Activated naive CD8-positive, alpha-beta T cell treated with anti-CD3 and anti-CD28 coated beads, Interleukin-2, amount 10 ng/mL, durations not matched to agents 7 days and 5 days (primary cell): ENCODE measurements around the gene FBN1. TPM values are rescaled to one million over a fixed set of nuclear protein-coding genes. Genes with fewer than 3 reads are reported as not detected.

Experiments used
- ATAC-seq: fragments of 150-1000 bp; cut with Tn5 transposase; one replicate; pipeline ENCODE4 v1.10.0; 2021; ENCODE audit warnings: low read depth, moderate library complexity
- POLR2A ChIA-PET: fragments of 350-600 bp; sonication (Branson Sonifier 250); formaldehyde crosslinking; loops from one replicate; lab custom pipeline; 2021; ENCODE audit warnings: antibody characterized with exemption; lab: Charles Lee
- DNase-seq: peaks from one replicate; pipeline ENCODE4 v3.0.0; 2021
- H3K27ac Mint-ChIP-seq: one replicate; pipeline ENCODE4 v1.8.0; 2022; ENCODE audit warnings: mild to moderate bottlenecking, mixed read lengths
- H3K27me3 Mint-ChIP-seq: one replicate; pipeline ENCODE4 v1.8.0; 2022; ENCODE audit warnings: mild to moderate bottlenecking, moderate library complexity, mixed read lengths
- H3K36me3 Mint-ChIP-seq: one replicate; pipeline ENCODE4 v1.8.0; 2021; ENCODE audit warnings: mild to moderate bottlenecking, mixed read lengths
- H3K4me1 Mint-ChIP-seq: one replicate; pipeline ENCODE4 v1.8.0; 2021; ENCODE audit warnings: mixed read lengths
- H3K4me3 Mint-ChIP-seq: one replicate; pipeline ENCODE4 v1.8.0; 2022; ENCODE audit warnings: mild to moderate bottlenecking, moderate library complexity, mixed read lengths
- H3K9me3 Mint-ChIP-seq: one replicate; pipeline ENCODE4 v1.8.0; 2021; ENCODE audit warnings: mixed read lengths
- total RNA-seq, 2 experiments: library from RNA; stranded (reverse); gene quantifications; one replicate each; pipeline ENCODE4 v1.2.3, GENCODE V29; 2021

Gene FBN1
- total RNA-seq, 2 experiments from 2014 or later: 0.43 to 0.75 TPM

DNA sequence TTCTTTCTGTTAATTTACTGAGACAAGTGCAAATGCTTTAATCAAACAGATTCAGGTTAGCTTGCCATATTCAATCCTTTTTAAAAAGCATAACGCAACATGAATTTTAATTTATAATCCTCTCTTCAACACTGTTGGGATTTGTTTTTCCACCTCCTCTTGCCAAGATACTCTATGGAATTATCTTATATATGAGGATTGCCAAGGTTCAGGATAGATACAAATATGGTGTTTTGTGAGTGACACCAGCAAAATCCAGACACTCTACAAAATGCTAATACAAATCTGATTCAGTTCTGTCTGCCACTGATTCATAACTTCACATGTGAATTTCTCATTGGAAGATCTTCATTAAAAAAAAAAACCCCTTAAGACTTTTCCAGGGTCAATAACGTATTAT lies 104.8 kb downstream of the FBN1 start:
- Mint-ChIP-seq H3K36me3 (no peaks in the 10 kb centered on the region), H3K9me3 (no peaks in the 10 kb centered on the region), H3K4me3 (no peak overlapping the region), H3K27me3 (peaks cover 11% of the 10 kb centered on the region), H3K4me1 (no peaks in the 10 kb centered on the region), H3K27ac (no peak overlapping the region)
- POLR2A ChIA-PET: no interaction called here
- DNase-seq (no peak), ATAC-seq (no peak)

DNA sequence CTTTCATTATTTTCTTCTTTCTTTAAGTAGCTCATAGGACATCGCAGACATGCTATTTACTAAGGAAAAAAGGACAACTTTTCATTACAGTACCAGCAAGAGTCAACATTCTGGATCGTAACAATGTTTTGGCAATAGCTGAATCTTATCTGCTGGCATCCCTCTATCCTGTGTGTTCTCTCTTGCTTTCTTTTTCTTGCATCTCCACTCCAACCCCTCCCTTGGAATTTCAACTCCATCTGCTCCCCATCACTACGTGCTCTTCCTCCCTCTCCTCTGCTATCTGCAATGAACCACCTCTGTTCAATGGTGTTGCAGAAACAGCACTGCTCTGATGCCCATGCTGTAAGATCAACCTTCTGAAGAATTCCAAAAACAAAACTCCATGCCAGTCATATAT lies 106.6 kb downstream of the FBN1 start:
- no peaks in the 10 kb centered on the region for H3K4me1 Mint-ChIP-seq
- H3K27me3 Mint-ChIP-seq: peaks cover 11% of the 10 kb centered on the region
- ATAC-seq: no peak
- H3K4me3 Mint-ChIP-seq: no peak overlapping the region
- H3K9me3 Mint-ChIP-seq: no peaks in the 10 kb centered on the region
- POLR2A ChIA-PET: no interaction called here
- H3K36me3 Mint-ChIP-seq: no peaks in the 10 kb centered on the region
- no peak overlapping the region for H3K27ac Mint-ChIP-seq
- no peak for DNase-seq

DNA sequence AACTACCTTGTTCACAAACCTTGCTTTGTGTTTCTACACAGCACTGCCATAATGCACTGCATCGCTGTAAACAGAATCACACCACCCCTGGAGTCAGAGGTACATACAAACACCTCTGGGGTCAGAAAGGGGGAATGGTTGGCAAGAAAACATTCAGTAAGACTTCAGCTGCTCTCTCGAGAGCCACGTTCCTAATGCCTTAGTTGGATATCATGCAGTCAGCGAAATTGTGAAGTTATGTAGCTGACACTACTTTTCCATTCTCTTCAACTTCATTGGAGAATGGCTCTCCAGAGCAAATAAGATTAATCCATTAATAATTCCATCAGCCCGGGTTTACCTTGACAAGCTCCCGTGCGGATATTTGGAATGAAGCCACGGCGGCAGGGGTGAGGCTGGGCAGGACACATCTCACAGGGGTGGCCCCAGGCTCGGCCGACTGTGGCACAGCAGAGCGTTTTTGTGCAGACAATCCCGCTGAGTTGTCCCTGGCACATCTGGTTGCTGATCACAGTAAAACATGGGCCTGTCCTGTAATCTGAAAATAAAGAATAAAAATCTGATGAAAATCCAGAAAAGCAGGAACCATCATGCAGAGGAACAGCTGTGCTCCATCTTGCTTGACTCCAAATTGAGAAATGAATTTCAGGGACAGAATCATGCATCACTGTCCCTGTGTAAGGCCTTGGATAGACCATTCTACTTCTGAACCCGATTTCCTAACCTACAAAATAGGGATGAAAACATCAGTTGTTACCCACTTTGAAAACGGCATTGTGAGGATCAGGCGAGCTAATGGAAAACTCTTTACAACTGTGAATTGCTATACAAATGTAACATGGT lies 108.0 kb downstream of the FBN1 start:
- no peak overlapping the region for H3K4me3 Mint-ChIP-seq
- no peaks in the 10 kb centered on the region for H3K4me1 Mint-ChIP-seq
- H3K9me3 Mint-ChIP-seq: no peaks in the 10 kb centered on the region
- DNase-seq (no peak), ATAC-seq (no peak)
- H3K27ac Mint-ChIP-seq: no peak overlapping the region
- H3K27me3 Mint-ChIP-seq: peaks cover 10% of the 10 kb centered on the region
- POLR2A ChIA-PET: no interaction called here
- no peaks in the 10 kb centered on the region for H3K36me3 Mint-ChIP-seq

DNA sequence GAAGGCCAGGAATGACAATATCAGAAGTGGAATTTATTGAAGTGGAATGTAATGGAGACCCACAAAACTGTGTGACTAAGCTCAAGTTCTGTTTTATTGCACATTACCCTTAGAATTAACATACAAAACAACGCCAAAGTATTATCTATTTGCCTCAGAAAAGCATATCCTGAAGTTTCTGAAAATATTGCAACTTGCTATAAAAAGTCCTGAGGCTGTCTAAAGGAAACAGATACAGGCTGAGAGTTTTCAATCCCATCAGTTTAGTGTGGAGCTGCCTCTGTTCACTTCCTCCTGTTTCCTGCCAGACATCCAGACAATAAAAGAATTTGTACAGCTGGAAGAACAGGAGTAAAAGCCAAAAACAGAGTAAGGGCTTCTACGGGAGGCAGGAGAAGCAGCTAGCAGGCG lies 108.8 kb downstream of the FBN1 start:
- Mint-ChIP-seq H3K36me3 (no peaks in the 10 kb centered on the region), H3K27me3 (peaks cover 5% of the 10 kb centered on the region), H3K4me1 (no peaks in the 10 kb centered on the region), H3K9me3 (no peaks in the 10 kb centered on the region), H3K4me3 (no peak overlapping the region), H3K27ac (no peak overlapping the region)
- POLR2A ChIA-PET: no interaction called here
- DNase-seq (no peak), ATAC-seq (no peak)

DNA sequence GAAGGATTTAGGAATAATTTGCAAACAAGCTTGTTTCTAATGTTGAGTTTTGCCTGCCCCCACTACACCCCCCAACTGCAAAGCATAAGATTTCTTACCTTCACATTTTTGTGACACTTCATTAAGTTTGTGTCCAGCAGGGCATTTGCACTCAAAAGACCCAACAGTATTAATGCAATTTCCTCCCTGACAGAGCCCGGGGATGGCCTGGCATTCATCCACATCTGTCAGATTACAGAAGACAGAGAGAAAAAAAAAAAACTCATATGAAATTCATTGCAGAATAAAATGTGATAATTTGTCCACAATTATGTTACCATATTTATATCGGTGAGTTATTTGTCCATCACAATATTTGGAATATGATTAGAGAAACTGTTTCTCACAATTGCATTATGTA lies 111.5 kb downstream of the FBN1 start:
- H3K4me1 Mint-ChIP-seq: no peaks in the 10 kb centered on the region
- no peak for ATAC-seq

DNA sequence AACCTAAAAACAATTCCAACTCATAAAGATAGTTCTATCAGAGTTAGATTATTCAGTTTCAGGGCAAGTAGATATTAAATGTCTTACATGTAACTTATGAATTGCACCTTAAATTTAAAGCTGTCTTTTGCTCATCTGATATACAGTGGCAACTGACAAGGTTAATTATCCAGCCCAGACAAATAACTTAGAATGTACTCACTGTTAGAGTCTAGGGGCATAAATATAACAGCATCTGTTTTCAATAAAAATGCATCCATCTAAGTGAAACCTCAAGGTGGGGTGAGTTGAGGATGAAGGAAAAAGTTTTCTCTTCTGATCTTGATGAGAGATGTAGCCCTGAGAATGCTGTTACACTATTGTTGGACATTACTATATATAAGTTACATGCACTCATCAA lies 112.6 kb downstream of the FBN1 start:
- Mint-ChIP-seq H3K4me1 (no peaks in the 10 kb centered on the region), H3K27me3 (no peaks in the 10 kb centered on the region), H3K9me3 (no peaks in the 10 kb centered on the region), H3K27ac (no peak overlapping the region), H3K36me3 (no peaks in the 10 kb centered on the region), H3K4me3 (no peak overlapping the region)
- ATAC-seq (no peak), DNase-seq (no peak)
- POLR2A ChIA-PET: no interaction called here

More for the DNA sequence above, 111.5 kb downstream of the FBN1 start:
- POLR2A ChIA-PET: no interaction called here
- peaks cover under 1% of the 10 kb centered on the region for H3K27me3 Mint-ChIP-seq
- H3K4me3 Mint-ChIP-seq: no peak overlapping the region
- DNase-seq: no peak
- no peaks in the 10 kb centered on the region for H3K36me3 Mint-ChIP-seq
- H3K9me3 Mint-ChIP-seq: no peaks in the 10 kb centered on the region
- no peak overlapping the region for H3K27ac Mint-ChIP-seq

DNA sequence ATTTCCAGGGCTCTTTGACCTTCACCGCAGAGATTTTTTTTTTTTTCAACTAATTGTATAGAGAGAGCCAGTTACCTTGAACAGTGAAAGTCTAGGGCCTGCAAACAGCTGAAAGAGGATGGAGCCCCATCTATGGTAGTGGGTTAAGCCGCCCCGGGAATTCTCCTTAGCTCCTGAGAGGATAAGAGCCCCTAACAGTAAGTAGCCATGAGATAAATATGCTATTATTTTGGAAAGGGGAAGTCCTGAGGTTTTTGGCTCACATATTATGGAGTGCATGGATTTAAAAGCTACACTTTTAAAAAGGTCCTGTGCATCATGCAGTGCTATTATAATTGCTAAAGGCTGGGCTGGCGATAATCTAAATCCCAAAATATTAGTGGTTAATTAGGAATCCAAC lies 115.0 kb downstream of the FBN1 start:
- no peak overlapping the region for H3K27ac Mint-ChIP-seq
- no peak for ATAC-seq
- POLR2A ChIA-PET: no interaction called here
- H3K27me3 Mint-ChIP-seq: no peaks in the 10 kb centered on the region
- no peaks in the 10 kb centered on the region for H3K4me1 Mint-ChIP-seq
- DNase-seq: no peak
- no peak overlapping the region for H3K4me3 Mint-ChIP-seq
- H3K36me3 Mint-ChIP-seq: no peaks in the 10 kb centered on the region
- H3K9me3 Mint-ChIP-seq: no peaks in the 10 kb centered on the region

DNA sequence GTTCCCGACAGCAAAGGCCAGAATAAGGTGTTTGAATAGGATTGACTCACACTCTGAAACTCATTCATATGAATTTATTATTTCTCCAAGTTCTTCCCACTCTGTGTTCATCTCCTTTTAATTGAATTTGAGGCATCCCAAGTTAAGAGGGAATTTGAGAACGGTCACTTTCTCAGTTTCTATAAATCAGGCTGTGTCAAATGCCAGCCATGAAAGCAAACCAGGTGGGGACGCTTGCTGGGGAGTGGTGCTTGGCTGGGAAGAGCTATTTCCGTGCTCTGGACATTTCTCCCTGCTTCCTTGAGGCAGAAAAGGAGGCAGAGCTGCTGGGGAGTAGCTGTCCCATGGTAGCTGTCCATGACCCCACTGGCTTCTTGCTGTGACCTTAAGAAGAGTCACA lies 116.6 kb downstream of the FBN1 start:
- POLR2A ChIA-PET: no interaction called here
- H3K9me3 Mint-ChIP-seq: no peaks in the 10 kb centered on the region
- H3K36me3 Mint-ChIP-seq: no peaks in the 10 kb centered on the region
- no peaks in the 10 kb centered on the region for H3K27me3 Mint-ChIP-seq
- no peak for ATAC-seq
- H3K4me3 Mint-ChIP-seq: no peak overlapping the region
- no peaks in the 10 kb centered on the region for H3K4me1 Mint-ChIP-seq
- DNase-seq: no peak
- no peak overlapping the region for H3K27ac Mint-ChIP-seq

DNA sequence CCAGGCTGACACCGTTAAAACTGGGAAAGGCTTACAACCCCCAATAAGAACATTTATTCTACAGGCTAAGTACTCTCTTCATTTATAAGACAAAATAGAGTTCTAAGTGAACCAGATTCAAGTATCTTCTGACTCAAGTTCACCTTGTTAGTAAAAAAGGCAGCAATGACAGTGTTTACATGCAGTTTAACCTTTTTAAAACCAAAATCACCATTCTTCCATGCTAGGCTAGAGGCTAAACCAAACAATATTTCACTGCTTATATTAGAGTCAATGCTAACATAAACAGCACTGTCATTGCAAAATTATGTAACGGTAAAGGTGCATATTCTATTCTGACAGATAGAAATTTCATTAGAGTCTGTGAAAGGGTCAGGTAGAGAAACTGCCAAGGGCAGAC lies 118.0 kb downstream of the FBN1 start:
- Mint-ChIP-seq H3K9me3 (no peaks in the 10 kb centered on the region), H3K27ac (no peak overlapping the region), H3K4me3 (no peak overlapping the region), H3K27me3 (no peaks in the 10 kb centered on the region), H3K36me3 (no peaks in the 10 kb centered on the region), H3K4me1 (no peaks in the 10 kb centered on the region)
- DNase-seq: no peak
- POLR2A ChIA-PET: no interaction called here
- no peak for ATAC-seq

DNA sequence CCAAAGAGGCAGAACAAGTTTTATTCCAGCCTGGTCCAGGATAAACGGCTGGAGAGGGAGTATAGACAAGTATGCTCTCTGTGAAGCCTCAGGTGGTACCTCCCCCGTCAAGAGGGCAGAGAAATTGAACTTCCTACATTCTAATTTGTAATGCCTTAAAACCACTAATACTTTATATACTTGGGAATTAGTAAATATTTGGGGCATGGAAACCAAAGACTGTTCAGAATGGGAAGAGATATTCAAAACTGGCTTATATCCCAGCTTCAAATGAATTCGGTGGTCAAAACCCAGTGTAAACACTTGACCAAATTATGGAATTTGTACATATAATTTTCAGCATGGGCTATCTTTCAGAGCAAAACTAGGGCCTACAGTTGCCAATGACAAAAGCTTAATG lies 122.6 kb downstream of the FBN1 start:
- no peaks in the 10 kb centered on the region for H3K36me3 Mint-ChIP-seq

DNA sequence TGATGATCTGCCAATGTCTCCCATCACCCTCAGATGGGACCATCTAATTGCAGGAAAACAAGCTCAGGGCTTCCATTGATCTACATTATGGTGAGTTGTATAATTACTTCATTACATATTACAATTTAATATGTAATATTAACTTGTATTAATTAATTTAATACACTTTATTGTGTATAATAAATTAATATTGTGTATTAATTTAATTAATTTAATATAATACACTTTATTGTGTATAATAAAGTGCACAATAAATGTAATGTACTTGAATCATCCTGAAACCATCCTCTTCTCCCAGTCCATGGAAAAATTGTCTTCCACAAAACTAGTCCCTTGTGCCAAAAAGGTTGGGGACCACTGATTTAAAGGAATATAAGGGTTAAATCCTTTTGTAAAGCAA lies 123.4 kb downstream of the FBN1 start:
- POLR2A ChIA-PET: no interaction called here
- Mint-ChIP-seq H3K27ac (no peak overlapping the region), H3K36me3 (no peaks in the 10 kb centered on the region), H3K27me3 (no peaks in the 10 kb centered on the region), H3K4me1 (no peaks in the 10 kb centered on the region), H3K4me3 (no peak overlapping the region), H3K9me3 (no peaks in the 10 kb centered on the region)
- no peak for DNase-seq
- ATAC-seq: no peak

More for the DNA sequence above, 122.6 kb downstream of the FBN1 start:
- no peak for DNase-seq
- no peak overlapping the region for H3K4me3 Mint-ChIP-seq
- H3K4me1 Mint-ChIP-seq: no peaks in the 10 kb centered on the region
- POLR2A ChIA-PET: no interaction called here
- H3K9me3 Mint-ChIP-seq: no peaks in the 10 kb centered on the region
- no peak overlapping the region for H3K27ac Mint-ChIP-seq
- ATAC-seq: no peak
- no peaks in the 10 kb centered on the region for H3K27me3 Mint-ChIP-seq

DNA sequence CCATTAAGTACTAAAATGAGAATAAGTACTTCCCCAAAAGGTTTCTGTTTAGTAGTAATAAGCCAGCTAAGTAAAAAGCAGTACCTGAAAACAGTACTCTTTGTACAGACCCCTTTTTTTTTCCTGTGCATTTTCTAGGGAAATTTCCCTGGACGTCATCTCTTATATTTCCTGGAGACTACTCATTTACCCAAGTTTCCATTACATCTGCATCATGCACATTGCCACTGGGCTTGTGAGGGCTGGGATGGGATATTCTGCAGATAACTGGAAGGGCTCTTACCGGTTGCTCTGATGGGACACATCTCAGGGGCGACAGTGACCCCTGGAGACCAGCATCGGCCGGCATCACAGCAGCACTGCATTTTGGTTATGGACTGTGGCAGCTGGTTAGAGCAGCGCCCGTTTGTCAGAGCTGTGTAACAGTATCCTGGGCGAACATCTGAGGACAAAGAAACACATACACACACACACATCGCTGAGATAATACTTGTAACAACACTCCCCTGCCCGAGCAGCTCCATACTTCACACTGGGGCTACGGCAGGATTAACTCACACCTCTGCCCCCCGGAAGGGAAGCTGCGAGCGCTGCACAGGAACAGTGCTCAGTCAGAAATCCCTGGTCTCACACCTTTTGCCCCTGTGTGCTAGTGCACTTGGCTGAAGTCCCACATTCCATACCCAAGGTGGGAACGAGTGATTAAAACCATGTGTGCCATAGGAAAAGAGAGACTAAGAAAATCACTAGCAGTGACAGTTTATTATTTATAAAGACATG lies 124.9 kb downstream of the FBN1 start:
- no peak for ATAC-seq
- POLR2A ChIA-PET: no interaction called here
- no peak overlapping the region for H3K27ac Mint-ChIP-seq

DNA sequence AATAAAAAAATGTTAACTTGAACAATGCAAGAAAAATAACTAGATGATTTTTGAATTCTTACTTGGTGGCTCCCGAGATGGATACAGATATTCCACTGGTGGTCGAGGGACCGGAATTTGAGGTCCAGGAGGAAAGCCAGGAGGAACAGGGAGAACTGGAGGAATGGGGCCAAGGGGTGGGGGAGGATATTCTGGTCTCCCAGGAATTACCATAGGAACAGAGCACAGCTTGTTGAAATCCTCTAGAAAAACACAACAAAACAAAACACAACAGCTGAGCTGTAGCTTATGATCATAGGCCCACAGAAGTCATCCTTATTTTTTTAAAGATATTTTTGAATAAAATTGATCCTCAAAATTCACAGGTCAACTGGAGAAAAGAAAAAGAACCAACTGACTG lies 129.4 kb downstream of the FBN1 start:
- DNase-seq: no peak
- Mint-ChIP-seq H3K27ac (no peak overlapping the region), H3K4me3 (no peak overlapping the region), H3K4me1 (no peaks in the 10 kb centered on the region), H3K27me3 (no peaks in the 10 kb centered on the region), H3K9me3 (no peaks in the 10 kb centered on the region), H3K36me3 (no peaks in the 10 kb centered on the region)
- no peak for ATAC-seq
- POLR2A ChIA-PET: no interaction called here

More for the DNA sequence above, 124.9 kb downstream of the FBN1 start:
- DNase-seq: no peak
- Mint-ChIP-seq H3K4me1 (no peaks in the 10 kb centered on the region), H3K9me3 (no peaks in the 10 kb centered on the region), H3K4me3 (no peak overlapping the region), H3K27me3 (no peaks in the 10 kb centered on the region), H3K36me3 (no peaks in the 10 kb centered on the region)

DNA sequence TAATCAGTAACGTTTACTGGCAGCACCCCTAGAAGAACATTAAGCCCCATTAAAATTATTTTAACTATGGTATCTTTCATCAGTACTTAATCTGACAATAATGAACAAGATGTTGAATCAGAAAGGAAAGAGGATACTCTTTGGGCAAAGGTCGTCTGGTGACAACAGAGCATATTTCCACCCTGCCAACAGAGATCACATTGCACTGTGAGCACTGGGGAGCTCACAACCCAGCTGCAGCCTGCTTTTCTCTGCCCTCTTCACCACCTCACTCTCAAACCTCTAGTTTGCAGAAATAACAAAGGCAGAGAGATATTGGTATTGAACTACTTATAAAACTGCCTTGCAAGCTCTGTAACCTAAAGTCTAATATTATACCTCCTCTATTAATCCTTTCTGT lies 130.0 kb downstream of the FBN1 start:
- Mint-ChIP-seq H3K27ac (no peak overlapping the region), H3K4me1 (no peaks in the 10 kb centered on the region), H3K4me3 (no peak overlapping the region), H3K36me3 (no peaks in the 10 kb centered on the region), H3K9me3 (no peaks in the 10 kb centered on the region), H3K27me3 (no peaks in the 10 kb centered on the region)
- POLR2A ChIA-PET: no interaction called here
- no peak for ATAC-seq
- no peak for DNase-seq
